ENCODE measurements around the gene IRX2.

Gene IRX2

GRCh38 chr5:2740051-2740875, 11.2 kb downstream of the IRX2 start:
- DNase-seq = no peak

GRCh38 chr5:2739360-2740050, 12.0 kb downstream of the IRX2 start:
- DNase-seq = no peak

GRCh38 chr5:2738700-2739359, 12.6 kb downstream of the IRX2 start:
- DNase-seq = no peak

GRCh38 chr5:2738156-2738699, 13.2 kb downstream of the IRX2 start:
- DNase-seq = no peak

GRCh38 chr5:2737273-2738155, 14.0 kb downstream of the IRX2 start:
- DNase-seq = no peak

- no peak for DNase-seq
Measured at GRCh38 chr5:2736872-2737271, 14.6 kb downstream of the IRX2 start.

- DNase-seq = no peak
Measured at GRCh38 chr5:2735996-2736395, 15.5 kb downstream of the IRX2 start.

- no peak for DNase-seq
Measured at GRCh38 chr5:2732850-2733249, 18.6 kb downstream of the IRX2 start.

- no peak for DNase-seq
Measured at GRCh38 chr5:2732004-2732403, 19.5 kb downstream of the IRX2 start.

- DNase-seq = no peak
Measured at GRCh38 chr5:2729189-2729588, 22.3 kb downstream of the IRX2 start.

- DNase-seq = no peak
Measured at GRCh38 chr5:2727550-2727949, 23.9 kb downstream of the IRX2 start.

GRCh38 chr5:2725980-2726765, 25.3 kb downstream of the IRX2 start:
- DNase-seq = no peak

- DNase-seq = no peak
Measured at GRCh38 chr5:2724831-2725230, 26.6 kb downstream of the IRX2 start.

GRCh38 chr5:2724031-2724581, 27.4 kb downstream of the IRX2 start:
- DNase-seq = no peak

- DNase-seq = no peak
Measured at GRCh38 chr5:2722901-2723300, 28.6 kb downstream of the IRX2 start.

GRCh38 chr5:2721385-2722138, 29.9 kb downstream of the IRX2 start:
- DNase-seq = no peak

GRCh38 chr5:2719332-2719731, 32.1 kb downstream of the IRX2 start:
- DNase-seq = no peak

GRCh38 chr5:2718115-2718514, 33.4 kb downstream of the IRX2 start:
- no peak for DNase-seq

- no peak for DNase-seq
Measured at GRCh38 chr5:2715856-2716255, 35.6 kb downstream of the IRX2 start.

- no peak for DNase-seq
Measured at GRCh38 chr5:2714805-2715204, 36.7 kb downstream of the IRX2 start.

GRCh38 chr5:2714026-2714425, 37.5 kb downstream of the IRX2 start:
- no peak for DNase-seq
